Stimulated activated CD8-positive, alpha-beta memory T cell treated with anti-CD3 and anti-CD28 coated beads, Interleukin-12 subunit alpha, Interleukin-12 subunit beta, amount 100 ng/mL, for 1 hour (primary cell): ENCODE data around the gene FMNL2.

Source experiments
- DNase-seq: peaks from one replicate; pipeline ENCODE4 v3.0.0-alpha.2; 2020; ENCODE audit warnings: low read depth

The FMNL2 gene

GRCh38 chr2:152650768-152651371 is 315.9 kb downstream of the FMNL2 start:
- no peak for DNase-seq

DNA sequence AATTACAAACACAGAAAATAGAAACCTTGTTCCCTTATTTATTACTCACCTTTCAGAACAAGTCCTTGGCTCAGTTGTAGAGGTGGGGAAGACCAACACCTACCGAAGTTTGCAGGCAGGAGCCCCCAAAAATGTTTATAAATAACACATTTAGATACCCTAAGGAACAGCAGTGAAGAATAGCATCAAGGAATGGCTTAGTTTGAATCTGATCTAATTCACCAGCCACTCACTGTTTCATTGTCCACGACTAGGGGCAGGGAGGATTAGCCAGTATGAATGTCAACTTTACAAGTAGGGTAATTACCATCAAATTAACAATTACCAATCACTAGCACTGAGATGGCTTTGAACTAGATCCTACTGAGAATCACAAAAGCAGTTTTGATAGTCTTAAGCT is 316.9 kb downstream of the FMNL2 start:
- no peak for DNase-seq

DNA sequence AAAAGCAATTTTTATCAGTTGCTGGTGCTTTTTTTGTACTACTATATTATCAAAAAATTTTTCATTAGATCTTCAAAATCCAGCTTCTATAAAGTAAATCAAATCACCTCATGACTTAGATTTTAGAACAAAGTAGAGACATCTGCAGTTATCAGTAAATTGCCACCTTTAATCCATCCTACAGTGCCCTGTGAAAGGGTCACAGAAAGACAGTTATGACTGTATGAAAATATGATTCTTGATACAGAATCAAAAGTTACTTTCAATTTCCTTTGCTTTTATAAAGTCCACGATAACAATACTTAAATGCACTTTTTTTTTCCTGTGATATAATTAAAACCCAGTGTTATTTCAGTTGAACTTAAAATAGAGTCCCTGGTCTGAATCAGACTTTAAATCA is 320.9 kb downstream of the FMNL2 start:
- DNase-seq = no peak

DNA sequence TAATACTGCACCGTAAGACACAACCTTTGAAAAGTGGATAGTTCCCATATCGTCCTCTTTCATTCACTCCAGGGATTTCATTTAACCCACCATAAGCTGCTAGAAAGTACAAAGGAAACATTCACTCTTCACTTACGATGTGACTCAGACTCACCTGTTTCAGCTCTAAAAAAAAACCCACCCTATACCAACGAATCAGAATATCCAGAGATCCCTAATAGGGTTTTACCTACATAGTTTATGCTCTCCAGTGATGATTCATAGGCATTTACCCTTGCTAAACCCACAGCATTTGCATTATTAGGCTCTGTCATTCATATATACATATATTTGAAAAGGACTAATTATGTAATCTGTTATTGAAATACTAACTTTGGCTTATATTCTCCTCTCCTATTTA is 322.1 kb downstream of the FMNL2 start:
- no peak for DNase-seq

GRCh38 chr2:152658221-152658620 is 323.2 kb downstream of the FMNL2 start:
- DNase-seq = no peak

DNA sequence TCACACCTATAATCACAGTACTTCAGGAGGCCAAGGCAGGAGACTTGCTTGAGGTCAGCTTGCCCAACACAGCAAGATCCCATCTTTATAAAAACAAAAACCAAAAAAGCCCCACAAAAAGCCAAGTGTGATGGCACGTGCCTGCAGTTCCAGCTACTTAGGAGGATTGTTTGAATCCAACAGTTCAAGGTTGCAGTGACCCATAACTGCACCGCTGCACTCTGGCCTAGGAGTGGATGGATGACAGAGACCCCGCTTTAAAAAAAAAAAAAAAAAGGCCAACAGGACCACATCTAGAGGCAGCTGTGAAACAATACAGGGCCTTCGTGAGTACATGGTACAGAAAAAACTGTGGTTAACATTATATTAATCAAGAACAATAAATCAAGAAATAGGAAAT is 326.1 kb downstream of the FMNL2 start:
- DNase-seq = no peak

- DNase-seq = no peak
These were observed 329.8 kb downstream of the FMNL2 start for GRCh38 chr2:152664725-152665124.

GRCh38 chr2:152674334-152674733 is 339.4 kb downstream of the FMNL2 start:
- DNase-seq = no peak

DNA sequence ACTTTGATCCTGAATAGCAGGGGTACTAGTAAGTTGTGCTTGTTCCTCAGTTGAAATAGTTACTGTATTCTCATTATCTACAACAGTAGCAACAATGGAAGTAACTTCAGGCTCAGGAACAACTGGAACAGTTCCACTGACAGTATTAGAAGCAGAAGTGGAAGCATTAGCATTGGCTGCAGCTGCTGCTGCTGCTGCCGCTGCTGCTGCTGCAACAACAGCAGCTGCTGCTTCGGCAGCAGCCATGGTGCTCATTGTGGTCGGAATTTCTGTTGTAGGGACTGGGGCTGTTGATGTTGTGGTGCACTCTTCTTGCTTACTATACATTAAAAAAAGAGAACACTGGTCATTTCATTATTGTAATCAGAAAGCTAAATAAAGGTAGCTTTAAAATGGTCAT is 341.5 kb downstream of the FMNL2 start:
- DNase-seq = no peak

GRCh38 chr2:152678808-152679207 is 343.8 kb downstream of the FMNL2 start:
- DNase-seq = no peak

DNA sequence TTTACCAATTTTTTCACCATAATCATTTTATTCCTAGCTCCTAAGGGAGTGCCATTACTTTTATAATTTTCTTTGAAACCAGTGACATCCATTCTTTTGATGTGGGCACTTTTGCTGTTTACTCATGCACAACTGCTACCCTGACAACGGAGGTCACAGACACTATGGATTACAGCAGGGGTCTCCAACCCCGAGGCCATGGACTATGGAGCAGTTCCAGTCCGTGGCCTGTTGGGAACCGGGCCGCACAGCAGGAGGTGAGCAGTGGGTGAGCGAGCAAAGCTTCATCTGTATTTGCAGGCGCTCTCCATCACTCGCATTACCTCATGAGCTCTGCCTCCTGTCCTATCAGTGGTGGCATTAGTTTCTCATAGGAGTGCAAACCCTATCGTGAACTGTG is 347.7 kb downstream of the FMNL2 start:
- DNase-seq = no peak

GRCh38 chr2:152683400-152683799 is 348.4 kb downstream of the FMNL2 start:
- DNase-seq = no peak

DNA sequence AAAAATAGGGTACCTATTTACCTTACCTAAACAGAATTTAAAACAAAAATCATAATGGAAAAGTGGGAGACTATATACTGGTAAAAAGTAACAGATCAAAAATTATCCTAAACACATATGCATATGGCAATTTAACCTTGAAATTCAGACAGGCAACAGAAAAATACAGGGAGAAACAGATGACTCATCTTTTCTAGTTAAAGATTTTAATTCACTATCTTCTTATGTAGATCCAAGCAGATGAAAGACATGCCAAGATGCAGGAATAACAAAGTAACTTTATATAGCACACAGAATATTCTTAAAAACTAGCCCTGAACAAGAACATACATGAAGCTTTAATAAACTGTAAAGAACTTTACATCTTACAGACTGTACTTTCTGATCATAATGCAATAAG is 351.3 kb downstream of the FMNL2 start:
- no peak for DNase-seq

DNA sequence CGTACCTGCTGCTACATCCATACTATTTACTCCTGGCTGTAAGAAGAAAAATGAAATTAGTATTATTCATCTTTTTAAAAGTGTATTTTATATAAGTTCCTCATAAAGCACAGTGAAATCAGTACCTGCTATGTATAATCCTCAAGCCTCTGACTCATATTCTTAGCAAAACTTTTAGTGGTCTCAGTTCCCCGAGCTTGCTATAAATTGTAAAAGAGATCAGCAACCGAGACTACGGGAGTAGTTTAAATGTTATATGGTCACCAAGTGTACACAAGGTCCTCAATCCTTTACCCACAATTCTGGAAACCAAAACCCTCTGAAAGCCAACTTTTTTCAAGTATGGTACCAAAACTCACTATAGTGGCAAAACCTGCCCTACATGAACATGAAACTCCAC is 358.1 kb downstream of the FMNL2 start:
- DNase-seq = no peak

DNA sequence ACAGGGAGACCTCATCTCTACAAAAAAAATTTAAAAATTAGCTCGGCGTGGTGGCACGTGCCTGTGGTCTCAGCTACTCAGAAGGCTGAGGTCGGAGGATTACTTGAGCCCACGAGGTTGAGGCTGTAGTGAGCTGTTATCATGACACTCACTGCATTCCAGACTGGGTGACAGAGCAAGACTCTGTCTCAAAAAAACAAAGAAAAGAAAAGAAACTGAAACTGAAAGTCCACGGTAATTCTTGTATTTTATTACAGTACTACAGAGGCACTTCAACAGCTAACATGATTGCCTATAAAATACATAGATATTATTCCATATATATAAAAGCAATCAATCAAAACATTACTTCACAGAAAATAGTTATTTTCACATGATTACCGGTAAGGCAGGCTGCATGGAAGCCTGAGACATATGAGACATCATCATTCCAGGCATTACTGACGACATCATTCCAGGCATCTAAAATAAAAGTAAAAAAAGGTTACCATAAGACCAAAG is 359.2 kb downstream of the FMNL2 start:
- no peak for DNase-seq

DNA sequence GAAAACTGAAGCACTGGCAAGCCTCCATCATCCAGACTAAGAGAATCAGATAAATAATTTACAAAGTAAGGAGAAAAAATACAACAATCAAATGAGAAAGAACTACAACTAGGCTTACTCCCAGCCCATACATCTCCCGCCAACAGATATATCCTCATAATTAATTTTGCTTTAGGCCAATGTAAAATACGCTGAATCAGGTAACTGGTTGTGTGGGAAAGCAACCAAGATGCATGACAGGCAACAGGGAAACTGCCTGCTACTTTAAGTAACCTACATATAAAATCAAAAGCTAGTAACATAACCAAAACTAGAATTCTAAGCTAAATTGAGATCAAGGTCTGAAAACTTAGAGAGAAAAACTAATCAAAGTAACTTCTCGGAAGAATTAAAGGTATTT is 360.8 kb downstream of the FMNL2 start:
- no peak for DNase-seq

GRCh38 chr2:152696476-152696875 is 361.5 kb downstream of the FMNL2 start:
- DNase-seq = no peak
